ENCODE measurements around the gene PADI2. TPM values are rescaled to one million over a fixed set of nuclear protein-coding genes. Genes with fewer than 3 reads are reported as not detected.

The PADI2 gene
- total RNA-seq, 2 experiments from 2014 or later: not detected

DNA sequence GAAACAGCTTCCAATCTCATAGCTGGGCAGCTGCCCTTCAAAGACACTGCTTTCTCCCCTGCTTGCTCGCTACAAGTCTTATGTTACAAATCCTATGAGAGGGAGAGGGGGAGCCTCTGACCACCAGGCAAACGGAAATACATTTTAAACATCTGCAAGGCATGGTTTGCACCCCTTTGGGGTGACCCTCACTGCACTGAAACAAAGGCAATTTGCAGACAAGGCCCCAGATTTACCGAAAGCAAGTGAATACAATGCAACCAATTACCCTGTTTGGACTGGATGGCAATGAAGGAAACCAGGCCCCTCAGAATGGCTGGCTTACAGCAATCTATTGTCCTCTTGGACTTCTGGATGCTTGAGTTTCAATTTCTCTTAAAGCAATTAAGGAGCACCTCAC is 95.7 kb downstream of the PADI2 start:
- Mint-ChIP-seq H3K4me3 (no peak overlapping the region), H3K36me3 (ENCODE audit: low read depth) (peaks cover 31% of the 10 kb centered on the region), H3K9me3 (no peaks in the 10 kb centered on the region), H3K4me1 (ENCODE audit: low read depth) (peaks cover 8% of the 10 kb centered on the region), H3K27me3 (no peaks in the 10 kb centered on the region), H3K27ac (no peak overlapping the region)
- POLR2A ChIA-PET: no interaction called here
- TF ChIP-seq, protein P1, sequence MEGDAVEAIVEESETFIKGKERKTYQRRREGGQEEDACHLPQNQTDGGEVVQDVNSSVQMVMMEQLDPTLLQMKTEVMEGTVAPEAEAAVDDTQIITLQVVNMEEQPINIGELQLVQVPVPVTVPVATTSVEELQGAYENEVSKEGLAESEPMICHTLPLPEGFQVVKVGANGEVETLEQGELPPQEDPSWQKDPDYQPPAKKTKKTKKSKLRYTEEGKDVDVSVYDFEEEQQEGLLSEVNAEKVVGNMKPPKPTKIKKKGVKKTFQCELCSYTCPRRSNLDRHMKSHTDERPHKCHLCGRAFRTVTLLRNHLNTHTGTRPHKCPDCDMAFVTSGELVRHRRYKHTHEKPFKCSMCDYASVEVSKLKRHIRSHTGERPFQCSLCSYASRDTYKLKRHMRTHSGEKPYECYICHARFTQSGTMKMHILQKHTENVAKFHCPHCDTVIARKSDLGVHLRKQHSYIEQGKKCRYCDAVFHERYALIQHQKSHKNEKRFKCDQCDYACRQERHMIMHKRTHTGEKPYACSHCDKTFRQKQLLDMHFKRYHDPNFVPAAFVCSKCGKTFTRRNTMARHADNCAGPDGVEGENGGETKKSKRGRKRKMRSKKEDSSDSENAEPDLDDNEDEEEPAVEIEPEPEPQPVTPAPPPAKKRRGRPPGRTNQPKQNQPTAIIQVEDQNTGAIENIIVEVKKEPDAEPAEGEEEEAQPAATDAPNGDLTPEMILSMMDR (IDR thresholded peaks at IDR 0.05): no peak
- ATAC-seq (no peak), DNase-seq (no peak)
- intact Hi-C loops (cut with micrococcal nuclease): no loop called here
- CTCF ChIA-PET: interaction anchor here (1.0 to 1.4 kb wide), 3 partner anchors 10 to 13 kb away, joined by 3 read pairs; no protein-coding TSS in a partner anchor

DNA sequence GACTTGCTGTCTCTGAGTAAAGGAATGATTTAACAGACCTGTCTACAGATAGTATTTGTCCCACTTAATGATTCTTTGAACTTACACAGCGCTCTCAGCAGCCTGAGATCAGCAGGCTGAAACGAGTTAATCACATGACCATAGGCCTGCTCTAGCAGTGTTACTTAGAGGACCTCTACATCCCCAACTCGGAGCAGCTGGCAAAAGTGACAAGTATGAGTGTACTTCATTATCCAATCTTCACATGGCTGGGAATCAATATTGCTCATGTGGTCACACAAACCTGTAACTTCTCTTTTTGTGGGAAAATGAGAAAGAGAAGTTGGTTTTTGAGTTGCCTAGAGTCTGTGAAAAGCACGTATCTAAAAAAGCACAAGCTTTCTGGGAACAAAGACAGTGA is 96.1 kb downstream of the PADI2 start:
- TF ChIP-seq, protein P1 (IDR thresholded peaks at IDR 0.05): no peak
- ChIA-PET CTCF (interaction anchor here (1.0 to 1.4 kb wide), 3 partner anchors 10 to 13 kb away, joined by 3 read pairs; no protein-coding TSS in a partner anchor), POLR2A (interaction anchor here (1.1 kb wide), 1 partner anchor 29 kb away, joined by 3 read pairs; no protein-coding TSS in a partner anchor)
- ATAC-seq: no peak
- DNase-seq: no peak
- Mint-ChIP-seq H3K4me3 (no peak overlapping the region), H3K4me1 (ENCODE audit: low read depth) (peaks cover 8% of the 10 kb centered on the region), H3K27me3 (no peaks in the 10 kb centered on the region), H3K9me3 (no peaks in the 10 kb centered on the region), H3K36me3 (ENCODE audit: low read depth) (peaks cover 30% of the 10 kb centered on the region), H3K27ac (peak overlapping the region; percentile 10)
- intact Hi-C loops (cut with micrococcal nuclease): no loop called here

DNA sequence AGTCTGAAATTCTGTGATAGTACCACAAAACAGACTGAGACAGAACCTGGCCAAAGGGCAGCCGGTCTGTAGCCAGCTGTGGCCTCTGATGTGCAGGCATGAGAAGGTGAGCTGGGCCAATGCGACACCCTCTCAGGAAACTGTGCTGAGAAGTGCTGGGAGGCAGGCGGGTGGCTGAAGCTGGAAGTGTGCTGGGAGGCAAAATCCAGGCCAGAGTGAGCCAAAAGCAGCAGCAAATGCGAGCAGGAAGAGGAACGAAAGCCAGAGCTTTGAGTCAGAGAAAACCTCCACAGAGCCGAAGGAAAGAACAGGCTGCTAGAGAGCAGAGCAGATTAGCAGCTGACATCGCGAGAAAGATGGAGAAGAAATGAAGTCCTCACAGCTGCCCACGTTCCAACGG is 97.4 kb downstream of the PADI2 start:
- DNase-seq (no peak), ATAC-seq (no peak)
- Mint-ChIP-seq H3K36me3 (ENCODE audit: low read depth) (peaks cover 23% of the 10 kb centered on the region), H3K4me1 (ENCODE audit: low read depth) (peaks cover 8% of the 10 kb centered on the region), H3K9me3 (no peaks in the 10 kb centered on the region), H3K4me3 (no peak overlapping the region), H3K27ac (peak overlapping the region; percentile 25), H3K27me3 (no peaks in the 10 kb centered on the region)
- POLR2A ChIA-PET: interaction anchor here (0.9 kb wide), 1 partner anchor 11 kb away, joined by 4 read pairs; no protein-coding TSS in a partner anchor
- intact Hi-C loops (cut with micrococcal nuclease): no loop called here
- TF ChIP-seq, protein P1 (IDR thresholded peaks at IDR 0.05): no peak
- CTCF ChIA-PET: no interaction called here

DNA sequence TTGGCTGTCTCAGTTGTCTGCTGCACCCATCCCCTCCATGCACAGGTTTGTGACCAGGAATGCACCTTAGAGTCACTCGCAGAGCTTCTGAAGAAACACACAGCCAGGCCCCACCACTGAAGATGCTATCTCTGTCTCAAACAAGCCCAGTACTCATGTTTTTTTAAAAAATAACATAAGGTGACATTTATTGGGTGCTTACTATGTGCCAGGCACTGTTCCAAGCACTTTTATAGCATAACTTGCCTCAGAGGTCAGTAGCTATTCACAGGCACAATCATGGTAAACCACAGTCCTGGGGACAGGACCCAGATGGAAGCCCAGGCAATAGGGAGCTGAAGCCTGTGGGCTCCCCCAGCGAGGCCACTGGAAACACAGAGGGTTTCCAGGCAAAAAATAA is 98.7 kb downstream of the PADI2 start:
- Mint-ChIP-seq H3K4me1 (ENCODE audit: low read depth) (peaks cover 8% of the 10 kb centered on the region), H3K9me3 (no peaks in the 10 kb centered on the region), H3K27me3 (no peaks in the 10 kb centered on the region), H3K4me3 (no peak overlapping the region), H3K36me3 (ENCODE audit: low read depth) (peaks cover 22% of the 10 kb centered on the region), H3K27ac (no peak overlapping the region)
- TF ChIP-seq, protein P1 (IDR thresholded peaks at IDR 0.05): no peak
- DNase-seq (no peak), ATAC-seq (no peak)
- ChIA-PET CTCF (interaction anchor here (0.8 kb wide), 1 partner anchor 26 kb away, joined by 3 read pairs; no protein-coding TSS in a partner anchor), POLR2A (interaction anchor here (0.8 kb wide), 1 partner anchor 10 kb away, joined by 3 read pairs; no protein-coding TSS in a partner anchor)
- intact Hi-C loops (cut with micrococcal nuclease): no loop called here

DNA sequence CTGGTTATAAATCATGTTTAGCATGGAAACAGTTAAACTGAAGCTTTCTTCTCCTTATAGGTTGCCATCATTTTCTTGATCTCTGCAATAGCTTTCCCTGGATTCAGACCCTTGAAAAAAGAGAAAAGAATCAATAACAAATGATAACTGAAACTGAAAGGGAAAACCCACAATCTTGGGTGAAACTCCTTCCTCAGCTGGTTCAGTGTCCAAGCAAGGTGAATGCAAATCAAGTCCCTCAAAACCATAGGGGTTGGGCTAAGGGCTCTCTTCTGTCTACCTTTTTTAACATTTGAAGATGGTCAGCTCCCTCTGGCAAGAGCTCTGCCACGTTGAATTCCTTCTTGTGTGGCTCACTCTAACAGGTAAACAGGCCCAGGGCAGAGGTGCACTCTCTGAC is 100.4 kb downstream of the PADI2 start:
- Mint-ChIP-seq H3K9me3 (no peaks in the 10 kb centered on the region), H3K27me3 (no peaks in the 10 kb centered on the region), H3K4me3 (no peak overlapping the region), H3K4me1 (ENCODE audit: low read depth) (peaks cover 8% of the 10 kb centered on the region), H3K27ac (peak overlapping the region; percentile 77), H3K36me3 (ENCODE audit: low read depth) (peaks cover 21% of the 10 kb centered on the region)
- intact Hi-C loops (cut with micrococcal nuclease): no loop called here
- DNase-seq (no peak), ATAC-seq (no peak)
- CTCF ChIA-PET: interaction anchor here (1.1 to 1.3 kb wide), 3 partner anchors 12 to 67 kb away, joined by 3 to 6 read pairs (median 4); no protein-coding TSS in a partner anchor
- TF ChIP-seq, protein P1 (IDR thresholded peaks at IDR 0.05): no peak
- POLR2A ChIA-PET: interaction anchor here (0.8 kb wide), 1 partner anchor 42 kb away, joined by 3 read pairs; no protein-coding TSS in a partner anchor
